ENCODE data around the gene EDDM13.
"Not testable (repeated sequence)": the region's sequence is repeated elsewhere in the genome, so short reads cannot be mapped to it uniquely, and the experiment has no call there.

The EDDM13 gene

GRCh38 chr19:56321254-56321988 is 48.9 kb downstream of the EDDM13 start:
- no peak for TF ChIP-seq POLR2A (IDR thresholded peaks at IDR 0.05; ENCODE audit: low read depth, low read length)
- DNase-seq (ENCODE audit: insufficient read length, low spot score), result no peak
- no peak for FAIRE-seq

- DNase-seq (ENCODE audit: insufficient read length, low spot score) (no peak), FAIRE-seq (no peak)
- no peak for TF ChIP-seq POLR2A (IDR thresholded peaks at IDR 0.05; ENCODE audit: low read depth, low read length)
Observed at GRCh38 chr19:56321989-56322440, 49.5 kb downstream of the EDDM13 start.

GRCh38 chr19:56324436-56324835 is 51.9 kb downstream of the EDDM13 start:
- TF ChIP-seq POLR2A (IDR thresholded peaks at IDR 0.05; ENCODE audit: low read depth, low read length), result no peak
- DNase-seq (ENCODE audit: insufficient read length, low spot score) (no peak), FAIRE-seq (no peak)

- FAIRE-seq (no peak), DNase-seq (ENCODE audit: insufficient read length, low spot score) (no peak)
- no peak for TF ChIP-seq POLR2A (IDR thresholded peaks at IDR 0.05; ENCODE audit: low read depth, low read length)
Observed at GRCh38 chr19:56332695-56333094, 60.1 kb downstream of the EDDM13 start.

- DNase-seq (ENCODE audit: insufficient read length, low spot score) (peak; percentile 47), FAIRE-seq (peak; percentile 75)
- no peak for TF ChIP-seq POLR2A (IDR thresholded peaks at IDR 0.05; ENCODE audit: low read depth, low read length)
Observed at GRCh38 chr19:56333506-56333905, 61.0 kb downstream of the EDDM13 start.

GRCh38 chr19:56335371-56335770 is 62.8 kb downstream of the EDDM13 start:
- FAIRE-seq; DNase-seq (ENCODE audit: insufficient read length, low spot score): not testable (repeated sequence)

GRCh38 chr19:56337077-56337476 is 64.5 kb downstream of the EDDM13 start:
- not testable (repeated sequence) for DNase-seq (ENCODE audit: insufficient read length, low spot score); FAIRE-seq

- not testable (repeated sequence) for DNase-seq (ENCODE audit: insufficient read length, low spot score); FAIRE-seq
Observed at GRCh38 chr19:56339031-56339430, 66.5 kb downstream of the EDDM13 start.

GRCh38 chr19:56341948-56342347 is 69.4 kb downstream of the EDDM13 start:
- TF ChIP-seq POLR2A (IDR thresholded peaks at IDR 0.05; ENCODE audit: low read depth, low read length), result no peak
- DNase-seq (ENCODE audit: insufficient read length, low spot score), result no peak

GRCh38 chr19:56347163-56347778 is 74.7 kb downstream of the EDDM13 start:
- DNase-seq (ENCODE audit: insufficient read length, low spot score) (no peak), FAIRE-seq (no peak)
- TF ChIP-seq POLR2A (IDR thresholded peaks at IDR 0.05; ENCODE audit: low read depth, low read length), result no peak

More at GRCh38 chr19:56341948-56342347, 69.4 kb downstream of the EDDM13 start:
- no peak for FAIRE-seq

- TF ChIP-seq POLR2A (IDR thresholded peaks at IDR 0.05; ENCODE audit: low read depth, low read length), result no peak
- FAIRE-seq, result no peak
- DNase-seq (ENCODE audit: insufficient read length, low spot score), result no peak
Observed at GRCh38 chr19:56348289-56348877, 75.8 kb downstream of the EDDM13 start.

GRCh38 chr19:56350416-56351045 is 78.0 kb downstream of the EDDM13 start:
- TF ChIP-seq POLR2A (IDR thresholded peaks at IDR 0.05; ENCODE audit: low read depth, low read length), result no peak
- peak; percentile 16 for DNase-seq (ENCODE audit: insufficient read length, low spot score)
- peak; percentile 6 for FAIRE-seq

- FAIRE-seq (no peak), DNase-seq (ENCODE audit: insufficient read length, low spot score) (no peak)
- TF ChIP-seq POLR2A (IDR thresholded peaks at IDR 0.05; ENCODE audit: low read depth, low read length), result no peak
Observed at GRCh38 chr19:56351208-56351607, 78.7 kb downstream of the EDDM13 start.

GRCh38 chr19:56355517-56355916 is 83.0 kb downstream of the EDDM13 start:
- no peak for TF ChIP-seq POLR2A (IDR thresholded peaks at IDR 0.05; ENCODE audit: low read depth, low read length)
- DNase-seq (ENCODE audit: insufficient read length, low spot score) (no peak), FAIRE-seq (no peak)
